ENCODE measurements around the gene EYA2.

DNA sequence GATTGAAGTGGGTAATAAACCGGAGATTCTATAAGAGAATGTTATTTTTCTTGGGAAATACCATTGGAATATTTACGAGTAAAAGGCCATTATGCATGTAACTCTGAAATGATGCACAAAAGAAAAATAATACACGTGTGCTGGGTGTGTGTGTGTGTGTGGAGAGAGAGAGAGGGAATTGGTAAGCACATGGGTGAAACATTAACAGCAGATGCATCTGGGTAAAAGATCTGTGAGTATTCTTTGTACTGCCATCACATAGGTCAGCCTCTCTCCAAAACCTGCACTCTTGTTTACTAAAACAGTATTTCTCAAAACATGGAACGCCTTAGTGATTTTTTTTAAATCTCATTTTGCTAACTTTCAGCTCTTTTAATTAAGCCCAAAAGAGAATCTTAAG, 28.9 kb downstream of the EYA2 start:
- TF ChIP-seq, protein P1, sequence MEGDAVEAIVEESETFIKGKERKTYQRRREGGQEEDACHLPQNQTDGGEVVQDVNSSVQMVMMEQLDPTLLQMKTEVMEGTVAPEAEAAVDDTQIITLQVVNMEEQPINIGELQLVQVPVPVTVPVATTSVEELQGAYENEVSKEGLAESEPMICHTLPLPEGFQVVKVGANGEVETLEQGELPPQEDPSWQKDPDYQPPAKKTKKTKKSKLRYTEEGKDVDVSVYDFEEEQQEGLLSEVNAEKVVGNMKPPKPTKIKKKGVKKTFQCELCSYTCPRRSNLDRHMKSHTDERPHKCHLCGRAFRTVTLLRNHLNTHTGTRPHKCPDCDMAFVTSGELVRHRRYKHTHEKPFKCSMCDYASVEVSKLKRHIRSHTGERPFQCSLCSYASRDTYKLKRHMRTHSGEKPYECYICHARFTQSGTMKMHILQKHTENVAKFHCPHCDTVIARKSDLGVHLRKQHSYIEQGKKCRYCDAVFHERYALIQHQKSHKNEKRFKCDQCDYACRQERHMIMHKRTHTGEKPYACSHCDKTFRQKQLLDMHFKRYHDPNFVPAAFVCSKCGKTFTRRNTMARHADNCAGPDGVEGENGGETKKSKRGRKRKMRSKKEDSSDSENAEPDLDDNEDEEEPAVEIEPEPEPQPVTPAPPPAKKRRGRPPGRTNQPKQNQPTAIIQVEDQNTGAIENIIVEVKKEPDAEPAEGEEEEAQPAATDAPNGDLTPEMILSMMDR (IDR thresholded peaks at IDR 0.05; ENCODE audit: low read depth, low read length, missing input control), result no peak
- TF ChIP-seq SP1 (IDR thresholded peaks at IDR 0.05), result no peak
- TF ChIP-seq YY1 (IDR thresholded peaks at IDR 0.05), result peak; percentile 48
- no peak for TF ChIP-seq GABPA (IDR thresholded peaks at IDR 0.05 in 1 of 2, conservative IDR thresholded peaks at IDR 0.05 in 1 of 2)
- TF ChIP-seq, protein P2, sequence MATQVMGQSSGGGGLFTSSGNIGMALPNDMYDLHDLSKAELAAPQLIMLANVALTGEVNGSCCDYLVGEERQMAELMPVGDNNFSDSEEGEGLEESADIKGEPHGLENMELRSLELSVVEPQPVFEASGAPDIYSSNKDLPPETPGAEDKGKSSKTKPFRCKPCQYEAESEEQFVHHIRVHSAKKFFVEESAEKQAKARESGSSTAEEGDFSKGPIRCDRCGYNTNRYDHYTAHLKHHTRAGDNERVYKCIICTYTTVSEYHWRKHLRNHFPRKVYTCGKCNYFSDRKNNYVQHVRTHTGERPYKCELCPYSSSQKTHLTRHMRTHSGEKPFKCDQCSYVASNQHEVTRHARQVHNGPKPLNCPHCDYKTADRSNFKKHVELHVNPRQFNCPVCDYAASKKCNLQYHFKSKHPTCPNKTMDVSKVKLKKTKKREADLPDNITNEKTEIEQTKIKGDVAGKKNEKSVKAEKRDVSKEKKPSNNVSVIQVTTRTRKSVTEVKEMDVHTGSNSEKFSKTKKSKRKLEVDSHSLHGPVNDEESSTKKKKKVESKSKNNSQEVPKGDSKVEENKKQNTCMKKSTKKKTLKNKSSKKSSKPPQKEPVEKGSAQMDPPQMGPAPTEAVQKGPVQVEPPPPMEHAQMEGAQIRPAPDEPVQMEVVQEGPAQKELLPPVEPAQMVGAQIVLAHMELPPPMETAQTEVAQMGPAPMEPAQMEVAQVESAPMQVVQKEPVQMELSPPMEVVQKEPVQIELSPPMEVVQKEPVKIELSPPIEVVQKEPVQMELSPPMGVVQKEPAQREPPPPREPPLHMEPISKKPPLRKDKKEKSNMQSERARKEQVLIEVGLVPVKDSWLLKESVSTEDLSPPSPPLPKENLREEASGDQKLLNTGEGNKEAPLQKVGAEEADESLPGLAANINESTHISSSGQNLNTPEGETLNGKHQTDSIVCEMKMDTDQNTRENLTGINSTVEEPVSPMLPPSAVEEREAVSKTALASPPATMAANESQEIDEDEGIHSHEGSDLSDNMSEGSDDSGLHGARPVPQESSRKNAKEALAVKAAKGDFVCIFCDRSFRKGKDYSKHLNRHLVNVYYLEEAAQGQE (IDR thresholded peaks at IDR 0.05), result no peak
- TF ChIP-seq TAF1 (conservative IDR thresholded peaks at IDR 0.05), result no peak
- TF ChIP-seq FOXA1 (IDR thresholded peaks at IDR 0.05), result no peak
